SU-DHL-6 (cell line): ENCODE measurements around the gene PDZD7.
A peak's percentile ranks its signal among the peaks of the same experiment; 100 is the strongest.

Experiments
- H2AFZ ChIP-seq: fragments of 200-600 bp; sonication (generic); 2 replicates; pipeline ENCODE4 v1.6.1; 2014; ENCODE audit warnings: low read depth, mild to moderate bottlenecking, moderate library complexity, mixed read lengths, antibody characterized with exemption, low read length; ENCODE audit not compliant: severe bottlenecking
- H3F3A ChIP-seq: fragments of 200-600 bp; shearing (Covaris generic); 2 replicates; pipeline ENCODE4 v1.6.0; 2016; ENCODE audit warnings: antibody characterized with exemption, mild to moderate bottlenecking; ENCODE audit not compliant: insufficient read depth
- H3K27ac ChIP-seq: fragments of 200-600 bp; sonication (generic); 2 replicates; pipeline ENCODE4 v1.5.1; 2016; ENCODE audit warnings: low read depth, mild to moderate bottlenecking, low read length, moderate library complexity, mixed read lengths
- H3K27me3 ChIP-seq: fragments of 200-600 bp; sonication (generic), shearing (Covaris generic); 2 replicates; pipeline ENCODE4 v1.6.0; 2014; ENCODE audit warnings: mild to moderate bottlenecking, low read length
- H3K36me3 ChIP-seq: fragments of 200-600 bp; sonication (generic); 2 replicates; pipeline ENCODE4 v1.6.1; 2014; ENCODE audit warnings: mild to moderate bottlenecking, low read length, mixed read lengths
- H3K4me2 ChIP-seq: fragments of 300-600, 200-600 bp; shearing (Covaris generic), sonication (generic); 2 replicates; pipeline ENCODE4 v1.6.0; 2014; ENCODE audit warnings: low read length, low read depth, mild to moderate bottlenecking; ENCODE audit not compliant: poor library complexity, severe bottlenecking
- H3K4me3 ChIP-seq: fragments of 200-600 bp; sonication (generic); 2 replicates; pipeline ENCODE4 v1.5.1; 2014; ENCODE audit warnings: antibody characterized with exemption, low read length, mild to moderate bottlenecking, mixed read lengths; ENCODE audit not compliant: insufficient read depth, poor library complexity, severe bottlenecking
- H3K79me2 ChIP-seq: fragments of 200-600 bp; sonication (generic); 2 replicates; pipeline ENCODE4 v1.6.1; 2014; ENCODE audit warnings: mild to moderate bottlenecking, low read length, moderate library complexity; ENCODE audit not compliant: insufficient read depth
- H3K9ac ChIP-seq: fragments of 200-600 bp; sonication (generic); 2 replicates; pipeline ENCODE4 v1.7.0; 2014; ENCODE audit warnings: mild to moderate bottlenecking, low read length
- H3K9me2 ChIP-seq: fragments of 200-600 bp; sonication (generic); replicated peaks from 2 replicates; pipeline ENCODE4 v1.6.1; 2014; ENCODE audit warnings: low read length; ENCODE audit not compliant: insufficient read depth
- H3K9me3 ChIP-seq: fragments of 200-600 bp; sonication (generic); 2 replicates; pipeline ENCODE4 v1.6.1; 2014; ENCODE audit warnings: low read length, mixed read lengths; ENCODE audit not compliant: insufficient read depth
- H4K20me1 ChIP-seq: fragments of 200-600 bp; sonication (generic); 2 replicates; pipeline ENCODE4 v1.6.1; 2014; ENCODE audit warnings: low read depth, mild to moderate bottlenecking, antibody characterized with exemption, low read length, moderate library complexity, mixed read lengths
- EZH2phosphoT487 ChIP-seq: fragments of 200-600 bp; sonication (generic), shearing (Covaris generic); conservative IDR thresholded peaks from 2 replicates; pipeline ENCODE4 v1.6.1; 2018; ENCODE audit warnings: mild to moderate bottlenecking, antibody characterized with exemption, low read length, moderate library complexity, mixed read lengths
- TF ChIP-seq, protein P1 (sequence below): fragments of 200-600 bp; sonication (generic); IDR thresholded peaks from one replicate; pipeline ENCODE4 v1.5.1; 2017; ENCODE audit warnings: antibody characterized with exemption, mild to moderate bottlenecking, low read length, moderate library complexity; ENCODE audit not compliant: insufficient read depth, poor library complexity, severe bottlenecking

Gene PDZD7

DNA sequence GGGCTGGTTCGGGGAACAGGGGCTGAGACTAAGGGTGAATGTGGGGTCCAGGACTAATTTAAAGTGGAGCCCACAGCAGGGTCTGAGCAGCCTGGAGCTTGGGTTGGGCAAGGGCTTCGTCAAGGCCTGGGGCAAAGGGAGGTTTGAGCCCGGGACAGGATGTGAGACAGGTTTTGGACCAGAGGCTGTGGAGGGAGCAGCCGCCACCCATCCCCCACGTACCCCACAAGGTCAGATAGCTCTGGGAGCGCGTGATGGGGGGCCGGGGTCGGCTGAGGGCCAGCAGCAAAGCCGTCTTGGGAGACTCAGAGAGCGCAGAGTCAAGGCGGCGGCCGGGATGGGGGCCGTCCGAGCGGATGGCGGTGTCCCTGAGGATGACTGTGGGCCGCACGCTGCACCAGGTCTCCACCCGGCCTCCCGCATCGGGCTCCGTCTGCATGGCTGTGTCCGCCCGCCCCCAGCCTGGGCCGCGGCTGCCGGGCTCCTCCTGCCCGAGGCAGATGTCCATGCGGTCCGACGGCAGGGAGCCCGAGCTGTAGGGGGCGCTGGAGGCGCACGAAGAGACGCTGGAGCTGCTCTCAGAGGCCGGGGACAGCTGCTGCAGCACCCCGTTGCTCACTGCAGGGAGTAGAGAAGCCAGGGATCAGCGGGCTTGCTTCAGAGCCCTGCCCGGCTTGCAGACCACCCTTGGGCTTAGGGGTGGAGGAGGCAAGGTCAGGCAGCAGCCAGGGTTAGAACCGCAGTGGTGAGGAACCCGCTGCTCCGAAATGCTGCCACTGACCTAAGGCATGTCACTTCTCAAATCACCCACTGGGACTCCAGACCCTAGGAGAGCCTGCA lies 12.1 kb downstream of the PDZD7 start:
- Histone ChIP-seq H3K27me3 (no peaks in the 10 kb centered on the region), H4K20me1 (no peaks in the 10 kb centered on the region), H3K4me3 (no peak overlapping the region), H3K9ac (no peak overlapping the region), H2AFZ (no peak overlapping the region), H3K9me3 (no peaks in the 10 kb centered on the region), H3F3A (no peaks in the 10 kb centered on the region), H3K4me2 (no peak overlapping the region), H3K9me2 (no peaks in the 10 kb centered on the region), H3K79me2 (no peaks in the 10 kb centered on the region), H3K27ac (no peak overlapping the region), H3K36me3 (no peaks in the 10 kb centered on the region)
- no peak for TF ChIP-seq EZH2phosphoT487
- TF ChIP-seq, protein P1, sequence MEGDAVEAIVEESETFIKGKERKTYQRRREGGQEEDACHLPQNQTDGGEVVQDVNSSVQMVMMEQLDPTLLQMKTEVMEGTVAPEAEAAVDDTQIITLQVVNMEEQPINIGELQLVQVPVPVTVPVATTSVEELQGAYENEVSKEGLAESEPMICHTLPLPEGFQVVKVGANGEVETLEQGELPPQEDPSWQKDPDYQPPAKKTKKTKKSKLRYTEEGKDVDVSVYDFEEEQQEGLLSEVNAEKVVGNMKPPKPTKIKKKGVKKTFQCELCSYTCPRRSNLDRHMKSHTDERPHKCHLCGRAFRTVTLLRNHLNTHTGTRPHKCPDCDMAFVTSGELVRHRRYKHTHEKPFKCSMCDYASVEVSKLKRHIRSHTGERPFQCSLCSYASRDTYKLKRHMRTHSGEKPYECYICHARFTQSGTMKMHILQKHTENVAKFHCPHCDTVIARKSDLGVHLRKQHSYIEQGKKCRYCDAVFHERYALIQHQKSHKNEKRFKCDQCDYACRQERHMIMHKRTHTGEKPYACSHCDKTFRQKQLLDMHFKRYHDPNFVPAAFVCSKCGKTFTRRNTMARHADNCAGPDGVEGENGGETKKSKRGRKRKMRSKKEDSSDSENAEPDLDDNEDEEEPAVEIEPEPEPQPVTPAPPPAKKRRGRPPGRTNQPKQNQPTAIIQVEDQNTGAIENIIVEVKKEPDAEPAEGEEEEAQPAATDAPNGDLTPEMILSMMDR = peak; percentile 62

DNA sequence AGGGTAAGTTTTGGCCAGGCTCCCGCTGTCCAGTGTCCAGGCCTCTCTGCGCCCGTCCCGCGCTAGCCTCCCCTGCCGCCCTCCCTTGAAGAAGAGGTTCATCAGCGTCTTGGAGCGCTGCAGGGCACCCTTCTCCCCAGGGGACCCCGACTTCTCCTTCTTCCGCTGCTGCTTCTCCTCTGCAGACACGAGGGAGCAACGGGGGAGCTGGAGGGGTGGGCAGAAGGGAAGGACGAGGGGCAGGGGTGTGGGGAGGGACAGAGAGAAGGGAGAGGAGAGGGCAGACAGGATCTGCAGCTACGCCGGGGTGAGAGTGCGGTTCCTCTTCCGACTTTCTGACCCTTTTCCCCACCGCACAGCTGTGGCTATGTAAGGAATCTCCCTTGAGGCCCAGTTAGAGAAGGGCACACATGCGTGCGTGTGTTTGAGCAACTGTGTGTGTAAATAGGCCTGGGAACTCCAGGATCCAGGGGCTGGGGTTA lies 12.8 kb downstream of the PDZD7 start:
- H2AFZ ChIP-seq = no peak overlapping the region
- H3K36me3 ChIP-seq = no peaks in the 10 kb centered on the region
- H3F3A ChIP-seq = no peaks in the 10 kb centered on the region
- TF ChIP-seq, protein P1 = no peak
- no peak overlapping the region for H3K9ac ChIP-seq
- no peaks in the 10 kb centered on the region for H3K9me3 ChIP-seq
- no peak overlapping the region for H3K27ac ChIP-seq
- no peaks in the 10 kb centered on the region for H3K27me3 ChIP-seq
- no peaks in the 10 kb centered on the region for H3K9me2 ChIP-seq
- H4K20me1 ChIP-seq = no peaks in the 10 kb centered on the region
- H3K79me2 ChIP-seq = no peaks in the 10 kb centered on the region
- H3K4me3 ChIP-seq = no peak overlapping the region
- no peak overlapping the region for H3K4me2 ChIP-seq

DNA sequence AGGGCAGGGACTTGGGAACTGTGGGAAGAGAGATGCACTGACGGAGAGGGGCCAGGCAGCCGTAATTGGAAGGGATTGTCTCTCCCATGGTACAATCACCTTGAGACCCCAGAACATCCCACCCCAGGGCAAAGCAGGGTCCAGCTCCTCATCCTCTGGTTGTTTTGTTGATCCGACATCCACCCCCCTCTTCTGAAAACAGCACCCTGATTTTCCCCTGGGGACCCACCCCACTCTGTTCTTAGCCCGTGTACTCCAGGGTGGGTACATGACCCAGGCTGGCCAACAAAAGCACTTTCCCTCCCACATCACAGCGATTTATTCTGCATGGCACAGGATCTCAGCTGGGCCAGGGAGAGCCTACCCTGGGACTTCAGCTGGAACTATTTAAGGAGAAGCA lies 14.1 kb downstream of the PDZD7 start:
- H4K20me1 ChIP-seq = no peaks in the 10 kb centered on the region
- no peak for TF ChIP-seq EZH2phosphoT487
- TF ChIP-seq, protein P1 = no peak
- no peaks in the 10 kb centered on the region for H3K27me3 ChIP-seq
- H3K4me2 ChIP-seq = no peak overlapping the region
- no peak overlapping the region for H2AFZ ChIP-seq
- no peaks in the 10 kb centered on the region for H3K79me2 ChIP-seq
- no peaks in the 10 kb centered on the region for H3K9me3 ChIP-seq
- no peak overlapping the region for H3K27ac ChIP-seq
- no peak overlapping the region for H3K9ac ChIP-seq
- no peaks in the 10 kb centered on the region for H3K36me3 ChIP-seq
- H3K9me2 ChIP-seq = no peaks in the 10 kb centered on the region
- H3F3A ChIP-seq = no peaks in the 10 kb centered on the region
- no peak overlapping the region for H3K4me3 ChIP-seq
